Spleen (tissue), 11 donors: ENCODE results near the gene SIRPA. TPM values are rescaled to one million over a fixed set of nuclear protein-coding genes. Genes with fewer than 3 reads are reported as not detected.

Experiments
- DNase-seq: peaks from one replicate; pipeline ENCODE4 v3.0.0-alpha.2; 2020
- H3K27ac ChIP-seq, 8 donors: fragments of 200-600 bp; sonication (generic) in 7 of 8; 1 replicate in 4 of 8; 2 replicates in 4 of 8; pipeline versions ENCODE4 v1.5.0 to v1.8.0; 2016 to 2021; ENCODE audit warnings: inconsistent platforms in 4 of 8, mild to moderate bottlenecking in 4 of 8, moderate library complexity in 1 of 8
- H3K27me3 ChIP-seq, 7 donors: fragments of 200-600 bp; sonication (generic) in 6 of 7; replicated peaks in 1 of 7; 1 replicate in 4 of 7; 2 replicates in 3 of 7; pipeline versions ENCODE4 v1.5.0 to v1.8.0; 2016 to 2021; ENCODE audit warnings: inconsistent platforms in 3 of 7, mild to moderate bottlenecking in 1 of 7
- H3K36me3 ChIP-seq, 6 donors: fragments of 200-600 bp; sonication (generic) in 5 of 6; 1 replicate in 4 of 6; 2 replicates in 2 of 6; pipeline versions ENCODE4 v1.5.0 to v1.8.0; 2016 to 2021; ENCODE audit warnings: inconsistent platforms in 2 of 6
- H3K4me1 ChIP-seq, 6 donors: fragments of 200-600 bp; sonication (generic) in 5 of 6; 1 replicate in 3 of 6; 2 replicates in 3 of 6; pipeline versions ENCODE4 v1.5.0 to v1.8.0; 2016 to 2021; ENCODE audit warnings: inconsistent platforms in 3 of 6
- H3K4me3 ChIP-seq, 8 donors: fragments of 200-600 bp; sonication (generic) in 7 of 8; 1 replicate in 4 of 8; 2 replicates in 4 of 8; pipeline versions ENCODE4 v1.5.0 to v1.8.0; 2016 to 2021; ENCODE audit warnings: inconsistent platforms in 4 of 8, mild to moderate bottlenecking in 4 of 8, moderate library complexity in 2 of 8
- H3K9me3 ChIP-seq, 8 donors: fragments of 200-600 bp; sonication (generic) in 7 of 8; 1 replicate in 4 of 8; 2 replicates in 4 of 8; pipeline versions ENCODE4 v1.5.0 to v1.8.0; 2016 to 2021; ENCODE audit warnings: inconsistent platforms in 4 of 8
- CTCF ChIP-seq, 11 experiments: fragments of 200-600 bp in 7 of 11; fragments of 450-650 bp in 4 of 11; sonication (generic) in 4 of 11; IDR thresholded peaks in 8 of 11; conservative IDR thresholded peaks in 3 of 11; 1 replicate in 7 of 11; 2 replicates in 4 of 11; pipeline versions ENCODE4 v1.4.0 to v1.8.0; 2016 to 2021; ENCODE audit warnings: antibody characterized with exemption in 11 of 11, inconsistent platforms in 4 of 11, mild to moderate bottlenecking in 1 of 11
- POLR2A ChIP-seq, 3 donors: fragments of 450-650 bp; IDR thresholded peaks; one replicate each; pipeline ENCODE4 v1.5.1; 2017; ENCODE audit warnings: antibody characterized with exemption in 3 of 3, mild to moderate bottlenecking in 1 of 3
- POLR2AphosphoS5 ChIP-seq, 3 donors: sonication (generic); formaldehyde crosslinking; IDR thresholded peaks; one replicate each; pipeline ENCODE4 v1.5.1; 2017; ENCODE audit warnings: antibody characterized with exemption in 3 of 3
- WGBS, 5 donors: extraction: QIAGEN DNeasy Blood & Tissue Kit in 3 of 5; methylation state at CpG; one replicate each; pipeline versions ENCODE4 v1.1.5 to v1.1.7; 2013 to 2018; 5-methylcytosine and 5-hydroxymethylcytosine counted together
- intact Hi-C: fragments of 100-400 bp; cut with DNase I; formaldehyde crosslinking; loops from one replicate; pipeline ENCODE4 v1.15.0; 2023; ENCODE audit warnings: low total_unique reads
- polyA plus RNA-seq, 3 donors: library from polyadenylated mRNA; stranded (reverse); fragments of 200-250 nt; gene quantifications; one replicate each; pipeline ENCODE4 v1.2.1, GENCODE V29; 2013
- total RNA-seq, 7 donors: library from RNA; depleted of rRNA in 3 of 7; stranded (reverse); fragments of >200 nt in 3 of 7; fragmentation: NEBNext Ultra II Directional in 4 of 7; extraction: Animal tissue kit (Norgen Biotek cat#: 25700) in 4 of 7; gene quantifications; one replicate each; pipeline versions ENCODE4 v1.1.0 to v1.2.1, GENCODE V29; 2016 to 2021
- donor health status: healthy with polysubstance abuse.
- donor health status: DM: no; HTN: no; CAD: no; lungs with moderate emphysema.
- donor health status: DM: no; HTN: no; CAD: no.
- donor health status: Bipolar disorder and iron deficiency.
- donor health status: healthy.
- donor health status: DM: no; HTN: no; CAD: no.
- donor health status: DM: yes; HTN: yes; CAD: no.

The SIRPA gene
- total and polyA plus RNA-seq, 10 donors: 9.8 to 104 (median 38.4) TPM

- intact Hi-C loops: no loop called here
- no peak for DNase-seq
- no peak for TF ChIP-seq CTCF (IDR thresholded peaks at IDR 0.05 in 8 of 11, conservative IDR thresholded peaks at IDR 0.05 in 3 of 11)
- WGBS, 5 donors: 69 to 78% (median 77%) methylated on average over 11 of the region's 11 CpGs
- Histone ChIP-seq H3K36me3 (no peaks in the 10 kb centered on the region), H3K4me1 (peaks cover 0 to 95% (median 59%) of the 10 kb centered on the region in 6 donors), H3K4me3 (no peak overlapping the region), H3K27me3 (peaks cover 0 to 13% (median 4%) of the 10 kb centered on the region in 7 donors), H3K27ac (peak overlapping the region in 4 of 8 donors; percentile 8 to 87 (median 62)), H3K9me3 (no peaks in the 10 kb centered on the region)
Observed at GRCh38 chr20:1951436-1952115, 56.4 kb downstream of the SIRPA start.

GRCh38 chr20:1952737-1953530, 57.7 kb downstream of the SIRPA start:
- Histone ChIP-seq H3K27me3 (no peaks in the 10 kb centered on the region), H3K27ac (peak overlapping the region in 7 of 8 donors; percentile 43 to 87 (median 81)), H3K9me3 (no peaks in the 10 kb centered on the region), H3K4me1 (peaks cover 0 to 82% (median 49%) of the 10 kb centered on the region in 6 donors), H3K36me3 (no peaks in the 10 kb centered on the region), H3K4me3 (peak overlapping the region in 1 of 8 donors; percentile 24)
- no peak for DNase-seq
- WGBS, 5 donors: 62 to 67% (median 64%) methylated on average over 6 of the region's 6 CpGs
- TF ChIP-seq POLR2AphosphoS5 (IDR thresholded peaks at IDR 0.05) (no peak), POLR2A (IDR thresholded peaks at IDR 0.05) (no peak), CTCF (IDR thresholded peaks at IDR 0.05 in 8 of 11, conservative IDR thresholded peaks at IDR 0.05 in 3 of 11) (no peak)
- intact Hi-C loops: no loop called here

- DNase-seq: no peak
- Histone ChIP-seq H3K4me1 (peaks cover 0 to 75% (median 45%) of the 10 kb centered on the region in 6 donors), H3K27me3 (no peaks in the 10 kb centered on the region), H3K27ac (peak overlapping the region in 7 of 8 donors; percentile 43 to 87 (median 81)), H3K36me3 (no peaks in the 10 kb centered on the region), H3K9me3 (no peaks in the 10 kb centered on the region), H3K4me3 (peak overlapping the region in 1 of 8 donors; percentile 24)
- WGBS, 5 donors: 61 to 75% (median 65%) methylated on average over 5 of the region's 5 CpGs
- intact Hi-C loops: no loop called here
- TF ChIP-seq CTCF (IDR thresholded peaks at IDR 0.05 in 8 of 11, conservative IDR thresholded peaks at IDR 0.05 in 3 of 11): no peak
- no peak for TF ChIP-seq POLR2AphosphoS5 (IDR thresholded peaks at IDR 0.05)
- TF ChIP-seq POLR2A (IDR thresholded peaks at IDR 0.05): no peak
Observed at GRCh38 chr20:1953621-1954020, 58.4 kb downstream of the SIRPA start.

GRCh38 chr20:1955217-1955616, 60.0 kb downstream of the SIRPA start:
- Histone ChIP-seq H3K27me3 (no peaks in the 10 kb centered on the region), H3K4me1 (peaks cover 0 to 59% (median 33%) of the 10 kb centered on the region in 6 donors), H3K9me3 (no peaks in the 10 kb centered on the region), H3K4me3 (no peak overlapping the region), H3K27ac (peak overlapping the region in 2 of 8 donors; percentile 82 to 87), H3K36me3 (no peaks in the 10 kb centered on the region)
- TF ChIP-seq POLR2AphosphoS5 (IDR thresholded peaks at IDR 0.05) (no peak), POLR2A (IDR thresholded peaks at IDR 0.05) (no peak), CTCF (IDR thresholded peaks at IDR 0.05 in 8 of 11, conservative IDR thresholded peaks at IDR 0.05 in 3 of 11) (no peak)
- DNase-seq: no peak
- intact Hi-C loops: no loop called here
- 64 to 77% (median 67%) methylated on average over 8 of the region's 8 CpGs for WGBS, 5 donors
